Neuron (in vitro differentiated cells): ENCODE results near the gene MCOLN3.

Experiments used
- H2AFZ ChIP-seq: one replicate; pipeline ENCODE4 v1.6.1; 2013; ENCODE audit warnings: low read depth, mild to moderate bottlenecking, inconsistent platforms, low read length, moderate library complexity
- H3K27me3 ChIP-seq: one replicate; pipeline ENCODE4 v1.6.1; 2013; ENCODE audit warnings: low read length; ENCODE audit not compliant: insufficient read depth
- H3K36me3 ChIP-seq: one replicate; pipeline ENCODE4 v1.6.1; 2013; ENCODE audit warnings: low read length; ENCODE audit not compliant: insufficient read depth
- H3K4me1 ChIP-seq: one replicate; pipeline ENCODE4 v1.6.1; 2013; ENCODE audit warnings: low read length; ENCODE audit not compliant: insufficient read depth
- H3K4me3 ChIP-seq: 2 replicates; pipeline ENCODE4 v1.5.1; 2013; ENCODE audit warnings: mild to moderate bottlenecking, low read length, moderate library complexity
- H3K9me3 ChIP-seq: one replicate; pipeline ENCODE4 v1.6.1; 2013; ENCODE audit warnings: low read length

The MCOLN3 gene

GRCh38 chr1:85062425-85063026 lies 14.2 kb upstream of the MCOLN3 start:
- no peaks in the 10 kb centered on the region for H3K9me3 ChIP-seq
- peaks cover 5% of the 10 kb centered on the region for H3K27me3 ChIP-seq
- peak overlapping the region; percentile 88 for H2AFZ ChIP-seq
- H3K4me3 ChIP-seq, result peak overlapping the region; percentile 53
- H3K4me1 ChIP-seq, result no peaks in the 10 kb centered on the region
- no peaks in the 10 kb centered on the region for H3K36me3 ChIP-seq

GRCh38 chr1:85061711-85062424 lies 13.6 kb upstream of the MCOLN3 start:
- H3K9me3 ChIP-seq, result no peaks in the 10 kb centered on the region
- H3K4me1 ChIP-seq, result no peaks in the 10 kb centered on the region
- no peaks in the 10 kb centered on the region for H3K36me3 ChIP-seq
- H3K4me3 ChIP-seq, result peak overlapping the region; percentile 53
- H2AFZ ChIP-seq, result peak overlapping the region; percentile 88
- no peaks in the 10 kb centered on the region for H3K27me3 ChIP-seq

- Histone ChIP-seq H3K9me3 (no peaks in the 10 kb centered on the region), H3K4me1 (no peaks in the 10 kb centered on the region), H3K27me3 (peaks cover 5% of the 10 kb centered on the region), H3K36me3 (no peaks in the 10 kb centered on the region), H2AFZ (no peak overlapping the region), H3K4me3 (no peak overlapping the region)
These were observed 11.7 kb upstream of the MCOLN3 start for GRCh38 chr1:85060038-85060437.

GRCh38 chr1:85059563-85059962 lies 11.3 kb upstream of the MCOLN3 start:
- Histone ChIP-seq H3K4me3 (no peak overlapping the region), H2AFZ (no peak overlapping the region), H3K27me3 (peaks cover 7% of the 10 kb centered on the region), H3K9me3 (no peaks in the 10 kb centered on the region), H3K4me1 (no peaks in the 10 kb centered on the region), H3K36me3 (no peaks in the 10 kb centered on the region)

- Histone ChIP-seq H3K36me3 (no peaks in the 10 kb centered on the region), H3K27me3 (peaks cover 11% of the 10 kb centered on the region), H3K4me1 (no peaks in the 10 kb centered on the region), H3K4me3 (no peak overlapping the region), H2AFZ (no peak overlapping the region), H3K9me3 (no peaks in the 10 kb centered on the region)
These were observed 10.5 kb upstream of the MCOLN3 start for GRCh38 chr1:85058786-85059185.

- Histone ChIP-seq H3K4me1 (no peaks in the 10 kb centered on the region), H3K4me3 (no peak overlapping the region), H2AFZ (no peak overlapping the region), H3K27me3 (peaks cover 11% of the 10 kb centered on the region), H3K9me3 (no peaks in the 10 kb centered on the region), H3K36me3 (no peaks in the 10 kb centered on the region)
These were observed 10.0 kb upstream of the MCOLN3 start for GRCh38 chr1:85058311-85058710.

- no peaks in the 10 kb centered on the region for H3K36me3 ChIP-seq
- no peaks in the 10 kb centered on the region for H3K4me1 ChIP-seq
- no peak overlapping the region for H2AFZ ChIP-seq
- H3K9me3 ChIP-seq, result no peaks in the 10 kb centered on the region
- no peak overlapping the region for H3K4me3 ChIP-seq
- H3K27me3 ChIP-seq, result peaks cover 23% of the 10 kb centered on the region
These were observed 6.4 kb upstream of the MCOLN3 start for GRCh38 chr1:85054664-85055063.

GRCh38 chr1:85049735-85050166 lies 1.5 kb upstream of the MCOLN3 start:
- Histone ChIP-seq H2AFZ (no peak overlapping the region), H3K4me1 (no peaks in the 10 kb centered on the region), H3K27me3 (peaks cover 65% of the 10 kb centered on the region), H3K4me3 (no peak overlapping the region), H3K9me3 (no peaks in the 10 kb centered on the region), H3K36me3 (no peaks in the 10 kb centered on the region)

GRCh38 chr1:85047472-85048295 lies 616 bp downstream of the MCOLN3 start:
- H3K4me3 ChIP-seq, result no peak overlapping the region
- no peaks in the 10 kb centered on the region for H3K36me3 ChIP-seq
- H3K9me3 ChIP-seq, result no peaks in the 10 kb centered on the region
- H3K4me1 ChIP-seq, result no peaks in the 10 kb centered on the region
- peak overlapping the region; percentile 89 for H2AFZ ChIP-seq
- H3K27me3 ChIP-seq, result peaks cover 69% of the 10 kb centered on the region

- H3K4me1 ChIP-seq, result no peaks in the 10 kb centered on the region
- H2AFZ ChIP-seq, result no peak overlapping the region
- H3K36me3 ChIP-seq, result no peaks in the 10 kb centered on the region
- H3K27me3 ChIP-seq, result peaks cover 70% of the 10 kb centered on the region
- H3K4me3 ChIP-seq, result no peak overlapping the region
- H3K9me3 ChIP-seq, result no peaks in the 10 kb centered on the region
These were observed 1.2 kb downstream of the MCOLN3 start for GRCh38 chr1:85047144-85047471.

- H3K27me3 ChIP-seq, result peaks cover 41% of the 10 kb centered on the region
- H3K9me3 ChIP-seq, result no peaks in the 10 kb centered on the region
- no peaks in the 10 kb centered on the region for H3K4me1 ChIP-seq
- H3K4me3 ChIP-seq, result no peak overlapping the region
- no peaks in the 10 kb centered on the region for H3K36me3 ChIP-seq
- H2AFZ ChIP-seq, result no peak overlapping the region
These were observed 5.9 kb downstream of the MCOLN3 start for GRCh38 chr1:85042413-85042812.

- Histone ChIP-seq H2AFZ (no peak overlapping the region), H3K9me3 (no peaks in the 10 kb centered on the region), H3K36me3 (no peaks in the 10 kb centered on the region), H3K4me3 (no peak overlapping the region), H3K4me1 (no peaks in the 10 kb centered on the region), H3K27me3 (peaks cover 35% of the 10 kb centered on the region)
These were observed 6.5 kb downstream of the MCOLN3 start for GRCh38 chr1:85041793-85042192.

- Histone ChIP-seq H3K4me3 (no peak overlapping the region), H3K27me3 (peaks cover 3% of the 10 kb centered on the region), H2AFZ (no peak overlapping the region), H3K4me1 (no peaks in the 10 kb centered on the region), H3K9me3 (no peaks in the 10 kb centered on the region), H3K36me3 (no peaks in the 10 kb centered on the region)
These were observed 15.1 kb downstream of the MCOLN3 start for GRCh38 chr1:85033221-85033620.
